GM15510 (cell line): ENCODE data around the gene RAD51B.

Experiments used
- POLR2A ChIP-seq: IDR thresholded peaks from 3 replicates; pipeline ENCODE4 v1.6.1; 2011; ENCODE audit warnings: borderline replicate concordance; ENCODE audit not compliant: insufficient read length; ENCODE audit errors: extremely low read depth

The RAD51B gene

DNA sequence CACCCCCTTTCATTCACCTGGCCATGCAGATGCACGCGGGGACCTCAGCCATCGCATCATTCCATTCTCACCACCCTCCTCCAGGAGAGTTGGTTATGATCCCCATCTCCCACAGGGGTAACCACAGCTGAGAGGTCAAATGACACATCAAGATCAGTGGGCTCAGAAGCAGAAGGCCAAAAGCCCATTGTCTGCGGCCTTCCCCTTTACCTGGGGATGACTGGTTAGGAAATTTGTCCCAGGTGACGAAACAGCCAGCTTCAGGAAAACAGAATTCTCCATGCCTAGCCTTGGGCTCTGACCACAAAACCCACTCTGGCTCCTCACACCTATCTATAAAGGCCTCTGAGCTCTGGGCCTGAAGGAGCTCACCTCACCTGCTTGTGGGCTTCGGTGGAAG, 937.2 kb downstream of the RAD51B start:
- no peak for TF ChIP-seq POLR2A

GRCh38 chr14:68757618-68758081, 938.1 kb downstream of the RAD51B start:
- no peak for TF ChIP-seq POLR2A

DNA sequence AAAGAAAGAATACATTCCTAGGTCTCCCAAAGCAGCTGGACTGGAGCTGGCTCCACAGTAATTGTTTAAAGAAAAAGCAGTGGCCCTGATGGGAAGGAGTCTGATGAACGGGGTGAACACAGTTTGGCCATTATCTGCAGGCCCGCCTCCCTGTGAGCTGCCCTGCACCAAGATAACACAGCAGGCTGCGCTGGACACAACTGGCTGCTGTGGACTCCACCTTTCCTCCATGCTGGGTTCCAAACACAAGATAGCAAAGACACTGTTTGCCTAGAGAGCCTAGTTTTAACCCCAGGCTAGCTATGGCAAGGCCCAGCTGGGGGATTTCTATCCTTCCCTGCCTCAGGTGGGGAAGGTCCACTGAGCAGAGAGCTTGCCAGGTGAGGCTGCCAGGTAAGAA, 938.7 kb downstream of the RAD51B start:
- no peak for TF ChIP-seq POLR2A

GRCh38 chr14:68759017-68759560, 939.5 kb downstream of the RAD51B start:
- TF ChIP-seq POLR2A: no peak

DNA sequence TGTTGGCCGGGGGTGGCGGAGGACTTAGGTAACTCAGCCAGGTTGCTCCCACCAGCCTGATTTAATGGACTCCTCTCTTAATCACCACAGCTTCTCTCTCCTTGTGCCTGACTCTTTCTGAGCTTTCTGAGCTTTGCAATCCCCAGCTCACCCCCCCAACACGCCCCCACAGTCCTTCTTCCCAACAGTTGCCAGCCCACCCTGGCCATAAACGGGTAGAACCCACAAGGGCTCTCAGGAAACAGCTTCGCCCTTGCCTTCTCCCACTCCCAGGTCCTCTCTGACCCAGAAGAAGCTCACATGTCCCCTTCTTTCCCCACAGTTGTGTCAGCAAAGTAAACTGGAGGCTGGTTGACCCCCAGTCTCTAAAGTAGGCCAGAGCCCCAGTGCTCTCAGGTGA, 940.4 kb downstream of the RAD51B start:
- TF ChIP-seq POLR2A: no peak

- TF ChIP-seq POLR2A: no peak
Measured at GRCh38 chr14:68760761-68761160, 941.2 kb downstream of the RAD51B start.

DNA sequence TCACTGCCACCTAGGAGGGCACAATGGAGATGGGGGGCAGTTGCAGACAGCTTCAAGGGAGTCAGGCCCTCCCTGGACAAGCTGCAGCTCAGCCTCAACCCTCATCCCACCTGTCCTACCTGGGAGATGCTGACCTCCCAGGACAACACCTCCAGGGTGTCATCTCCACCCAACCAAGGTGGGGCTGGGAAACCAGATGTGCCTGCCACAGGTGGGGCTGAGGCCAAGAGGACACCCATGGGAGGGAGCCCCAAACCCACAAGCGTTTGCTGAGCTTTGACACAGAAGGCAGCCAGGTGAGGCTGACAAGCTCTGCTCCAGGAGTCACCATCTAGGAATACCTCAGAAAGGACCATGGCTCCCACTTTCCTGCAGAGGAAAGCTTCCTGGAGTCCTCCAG, 941.8 kb downstream of the RAD51B start:
- no peak for TF ChIP-seq POLR2A

- TF ChIP-seq POLR2A: no peak
Measured at GRCh38 chr14:68762953-68763764, 943.6 kb downstream of the RAD51B start.

- no peak for TF ChIP-seq POLR2A
Measured at GRCh38 chr14:68766299-68767247, 947.0 kb downstream of the RAD51B start.

DNA sequence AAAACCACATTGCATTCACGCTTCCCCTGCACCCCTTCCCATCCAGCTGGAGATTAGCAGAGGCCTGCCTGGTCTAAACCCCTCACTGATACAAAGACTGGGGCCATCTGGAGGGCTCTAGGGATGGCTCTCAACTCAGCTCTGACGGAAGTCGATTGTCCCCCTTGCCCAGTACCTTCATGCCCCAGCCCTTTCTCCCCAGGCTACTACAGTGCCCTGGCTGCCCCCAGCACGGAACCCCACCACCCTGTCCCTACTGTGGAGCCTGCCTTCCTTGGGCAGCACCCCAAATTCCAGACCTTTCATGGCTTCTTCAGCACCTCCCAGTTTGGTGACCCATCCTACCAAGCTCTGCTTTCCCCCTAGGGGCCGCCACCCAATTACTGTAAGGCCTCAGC, 947.7 kb downstream of the RAD51B start:
- no peak for TF ChIP-seq POLR2A

DNA sequence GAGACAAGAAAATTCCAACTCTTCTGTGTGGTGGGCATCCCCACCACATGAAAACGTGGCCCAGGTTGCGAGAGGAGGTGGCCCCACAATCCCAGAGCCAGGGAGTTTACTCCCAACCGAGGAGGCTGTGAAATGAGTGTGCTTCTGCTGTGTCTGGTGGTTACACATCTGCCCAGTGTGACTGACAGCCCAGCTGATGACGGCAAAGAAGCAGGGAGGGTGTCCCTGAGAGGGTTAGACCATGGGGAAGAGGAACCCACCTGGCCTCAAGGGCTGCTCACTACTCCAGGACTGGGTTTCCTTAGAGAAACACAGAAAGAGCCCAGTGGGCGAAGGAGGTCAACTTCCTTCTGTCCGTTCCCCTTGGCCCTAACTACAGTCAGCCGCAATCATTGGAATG, 948.7 kb downstream of the RAD51B start:
- TF ChIP-seq POLR2A: no peak

GRCh38 chr14:68770051-68770450, 950.5 kb downstream of the RAD51B start:
- TF ChIP-seq POLR2A: no peak

DNA sequence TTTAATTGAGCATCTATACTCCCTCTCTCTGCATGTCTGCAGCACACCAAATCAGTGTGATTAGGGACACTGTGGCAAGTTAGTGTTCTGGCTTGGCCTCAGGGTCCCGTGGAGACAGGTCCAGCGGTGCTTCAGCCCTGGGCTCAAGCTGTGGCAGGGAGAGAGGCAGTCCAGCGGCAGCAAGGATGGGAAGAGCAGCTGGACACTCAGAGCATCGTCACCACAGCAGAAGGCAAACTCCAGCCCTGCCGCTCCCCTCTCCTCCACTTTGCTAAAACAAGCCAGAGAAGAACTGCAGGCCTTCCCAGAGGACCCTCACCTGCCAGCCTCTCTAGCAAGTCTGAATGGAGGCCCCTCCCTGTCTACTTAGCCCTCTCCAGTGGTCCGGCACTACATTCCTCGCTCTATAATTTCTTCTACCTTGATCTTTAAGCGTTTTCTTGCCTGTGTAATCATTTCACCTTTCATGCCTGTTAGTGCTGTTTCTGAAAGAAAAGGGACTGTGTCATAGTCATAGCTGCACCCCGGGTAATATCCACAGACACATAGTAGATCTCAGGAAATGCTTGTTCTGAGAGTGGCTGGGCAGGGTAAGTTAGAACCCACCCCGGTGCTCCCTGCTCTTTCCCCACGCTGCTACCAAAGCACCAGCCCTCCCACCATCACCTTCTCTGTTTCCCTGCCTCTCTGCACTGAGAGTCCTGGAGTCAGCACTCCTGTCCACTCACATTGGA, 951.1 kb downstream of the RAD51B start:
- no peak for TF ChIP-seq POLR2A

DNA sequence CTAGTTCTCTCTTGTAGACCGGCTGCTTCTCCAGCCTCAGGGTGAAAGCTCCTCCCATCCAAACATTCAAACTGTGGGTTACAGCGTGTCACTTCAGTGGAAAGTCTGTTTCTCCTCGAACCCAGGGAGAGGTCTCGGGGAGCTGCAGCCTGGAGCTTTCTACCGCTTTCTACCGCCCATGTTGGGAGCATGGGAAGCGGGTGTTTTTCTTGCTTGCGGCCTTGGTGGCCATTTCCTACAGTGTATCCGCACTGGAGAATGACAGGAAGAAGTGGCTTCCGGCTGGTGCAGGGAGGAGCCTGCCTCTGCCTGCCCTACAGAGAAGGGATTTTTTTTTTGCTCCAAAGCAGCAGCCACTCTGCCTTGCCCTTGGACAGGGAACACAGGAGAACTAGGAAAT, 952.1 kb downstream of the RAD51B start:
- TF ChIP-seq POLR2A: no peak

DNA sequence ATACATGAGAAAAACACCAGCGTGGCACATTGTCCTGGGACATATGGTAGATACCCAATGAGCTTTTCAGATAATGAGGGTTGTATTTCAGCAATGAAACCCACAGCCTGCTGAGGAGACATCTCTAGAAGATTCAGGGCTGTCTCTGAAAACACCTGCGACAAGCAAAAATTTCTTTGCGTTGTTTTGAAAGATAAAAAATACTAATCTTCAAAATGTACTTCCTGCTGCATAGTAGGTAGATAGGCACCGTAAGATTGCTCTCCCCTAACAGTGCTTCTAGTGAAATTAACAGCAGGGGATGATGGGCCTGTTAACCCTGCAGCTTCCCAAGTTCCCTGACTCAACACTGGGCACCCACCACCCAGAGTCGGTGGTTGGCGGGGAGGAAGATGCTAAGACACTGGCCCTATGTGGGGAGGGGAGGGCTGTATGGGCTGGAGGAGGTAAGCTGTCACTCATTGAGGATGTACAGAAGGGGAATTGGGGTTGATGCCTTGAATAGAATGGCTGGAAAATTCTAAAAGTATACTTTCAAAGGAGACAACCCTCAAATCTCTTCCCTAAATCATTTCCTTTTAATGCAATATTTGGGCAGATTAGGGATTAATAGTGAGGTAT, 953.3 kb downstream of the RAD51B start:
- no peak for TF ChIP-seq POLR2A
